MCF 10A (cell line): Measurements from ENCODE around the gene XIST. TPM values are rescaled to one million over a fixed set of nuclear protein-coding genes. Genes with fewer than 3 reads are reported as not detected.
"Not testable (repeated sequence)": the region's sequence is repeated elsewhere in the genome, so short reads cannot be mapped to it uniquely, and the experiment has no call there.

Experiments
- BruUV-seq: library from RNA; stranded (reverse); fragments of 400-500 nt; replicated peaks from 2 replicates; lab custom pipeline; 2021; lab: Mats Ljungman, UMichigan
- CTCF ChIA-PET: fragments of 300-600 bp; sonication (Branson Sonifier 250); formaldehyde crosslinking; extraction: SDS; loops from one replicate; lab custom pipeline; 2021; ENCODE audit warnings: antibody characterized with exemption, inconsistent platforms; lab: Yijun Ruan, JAX
- POLR2A ChIA-PET: fragments of 300-600, 350-650 bp; sonication (Branson Sonifier 250); formaldehyde crosslinking; extraction: SDS; loops from one replicate; lab custom pipeline; 2020; ENCODE audit warnings: antibody characterized with exemption, inconsistent platforms; lab: Yijun Ruan, JAX
- DNase-seq: peaks from one replicate; pipeline ENCODE4 v3.0.0-alpha.2; 2018; ENCODE audit not compliant: unreplicated experiment
- H3K27ac Mint-ChIP-seq: one replicate; pipeline ENCODE4 v1.8.0; 2022; ENCODE audit warnings: mild to moderate bottlenecking, low read depth, mixed read lengths; ENCODE audit not compliant: unreplicated experiment
- H3K27me3 Mint-ChIP-seq: one replicate; pipeline ENCODE4 v1.8.0; 2022; ENCODE audit warnings: mixed read lengths; ENCODE audit not compliant: insufficient read depth, unreplicated experiment
- H3K36me3 Mint-ChIP-seq: one replicate; pipeline ENCODE4 v1.8.0; 2022; ENCODE audit warnings: mild to moderate bottlenecking, moderate library complexity, mixed read lengths; ENCODE audit not compliant: insufficient read depth, unreplicated experiment
- H3K4me1 Mint-ChIP-seq: one replicate; pipeline ENCODE4 v1.8.0; 2022; ENCODE audit warnings: mixed read lengths; ENCODE audit not compliant: insufficient read depth, unreplicated experiment
- H3K4me3 Mint-ChIP-seq: one replicate; pipeline ENCODE4 v1.8.0; 2022; ENCODE audit warnings: mild to moderate bottlenecking, moderate library complexity, mixed read lengths; ENCODE audit not compliant: unreplicated experiment
- H3K9me3 Mint-ChIP-seq: one replicate; pipeline ENCODE4 v1.8.0; 2022; ENCODE audit warnings: mixed read lengths; ENCODE audit not compliant: unreplicated experiment
- intact Hi-C: fragments of 100-400 bp; cut with micrococcal nuclease; formaldehyde crosslinking; loops from 2 replicates; pipeline ENCODE4 v1.14.1; 2022
- total RNA-seq: library from RNA; stranded (reverse); gene quantifications from 2 replicates; pipeline ENCODE4 v1.2.3, GENCODE V29; 2022
- TF ChIP-seq, protein P1 (sequence below): fragments of 200-600 bp; IDR thresholded peaks from one replicate; pipeline ENCODE4 v1.8.0; 2022; ENCODE audit warnings: antibody characterized with exemption, mild to moderate bottlenecking; ENCODE audit not compliant: unreplicated experiment

Gene XIST
- total RNA-seq, 1 experiment from 2014 or later: 310 TPM

- peaks cover 33% of the 10 kb centered on the region for H3K27me3 Mint-ChIP-seq
- POLR2A ChIA-PET: no interaction called here
- TF ChIP-seq, protein P1, sequence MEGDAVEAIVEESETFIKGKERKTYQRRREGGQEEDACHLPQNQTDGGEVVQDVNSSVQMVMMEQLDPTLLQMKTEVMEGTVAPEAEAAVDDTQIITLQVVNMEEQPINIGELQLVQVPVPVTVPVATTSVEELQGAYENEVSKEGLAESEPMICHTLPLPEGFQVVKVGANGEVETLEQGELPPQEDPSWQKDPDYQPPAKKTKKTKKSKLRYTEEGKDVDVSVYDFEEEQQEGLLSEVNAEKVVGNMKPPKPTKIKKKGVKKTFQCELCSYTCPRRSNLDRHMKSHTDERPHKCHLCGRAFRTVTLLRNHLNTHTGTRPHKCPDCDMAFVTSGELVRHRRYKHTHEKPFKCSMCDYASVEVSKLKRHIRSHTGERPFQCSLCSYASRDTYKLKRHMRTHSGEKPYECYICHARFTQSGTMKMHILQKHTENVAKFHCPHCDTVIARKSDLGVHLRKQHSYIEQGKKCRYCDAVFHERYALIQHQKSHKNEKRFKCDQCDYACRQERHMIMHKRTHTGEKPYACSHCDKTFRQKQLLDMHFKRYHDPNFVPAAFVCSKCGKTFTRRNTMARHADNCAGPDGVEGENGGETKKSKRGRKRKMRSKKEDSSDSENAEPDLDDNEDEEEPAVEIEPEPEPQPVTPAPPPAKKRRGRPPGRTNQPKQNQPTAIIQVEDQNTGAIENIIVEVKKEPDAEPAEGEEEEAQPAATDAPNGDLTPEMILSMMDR: no peak
- no peak overlapping the region for H3K27ac Mint-ChIP-seq
- H3K4me1 Mint-ChIP-seq: no peaks in the 10 kb centered on the region
- BruUV-seq: no TSS peak
- intact Hi-C loops: no loop called here
- DNase-seq: peak; percentile 5
- CTCF ChIA-PET: no interaction called here
- no peaks in the 10 kb centered on the region for H3K36me3 Mint-ChIP-seq
- no peaks in the 10 kb centered on the region for H3K9me3 Mint-ChIP-seq
- H3K4me3 Mint-ChIP-seq: no peak overlapping the region
These were observed 52.6 kb downstream of the XIST start for GRCh38 chrX:73799888-73800287.

GRCh38 chrX:73792511-73792910, 60.0 kb downstream of the XIST start:
- peaks cover 60% of the 10 kb centered on the region for H3K27me3 Mint-ChIP-seq
- H3K27ac Mint-ChIP-seq, H3K4me1 Mint-ChIP-seq, H3K36me3 Mint-ChIP-seq, POLR2A ChIA-PET, intact Hi-C loops, DNase-seq, BruUV-seq, H3K4me3 Mint-ChIP-seq: not testable (repeated sequence)
- CTCF ChIA-PET: interaction anchor here (0.6 to 0.7 kb wide), 2 partner anchors 48 to 219 kb away, joined by 3 read pairs; no protein-coding TSS in a partner anchor
- peaks cover 10% of the 10 kb centered on the region for H3K9me3 Mint-ChIP-seq

DNA sequence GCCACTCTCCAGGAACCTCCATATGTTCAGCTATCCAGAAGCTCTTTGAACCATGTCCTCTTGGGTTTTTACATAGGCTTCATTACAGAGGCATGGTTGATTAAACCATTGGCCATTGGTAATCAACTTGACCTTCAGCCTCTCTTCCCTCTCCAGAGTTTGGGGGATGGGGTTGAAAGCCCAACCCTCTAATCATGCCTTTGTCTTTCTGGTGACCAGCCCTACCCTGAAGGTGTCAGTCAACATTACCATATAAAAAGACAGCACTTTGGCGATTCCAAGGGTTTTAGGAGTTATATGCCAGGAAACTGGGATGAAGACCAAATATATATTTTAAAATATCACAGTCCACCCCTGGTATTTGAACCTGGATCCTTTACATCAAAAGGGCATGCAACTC, 67.0 kb downstream of the XIST start:
- H3K27me3 Mint-ChIP-seq: peaks cover 72% of the 10 kb centered on the region
- ChIA-PET CTCF (interaction anchor here (0.6 kb wide), 1 partner anchor 20 kb away, joined by 4 read pairs; no protein-coding TSS in a partner anchor), POLR2A (no interaction called here)
- TF ChIP-seq, protein P1: no peak
- peaks cover 10% of the 10 kb centered on the region for H3K9me3 Mint-ChIP-seq
- no peaks in the 10 kb centered on the region for H3K36me3 Mint-ChIP-seq
- no peak overlapping the region for H3K27ac Mint-ChIP-seq
- intact Hi-C loops: no loop called here
- no peak overlapping the region for H3K4me3 Mint-ChIP-seq
- no TSS peak for BruUV-seq
- H3K4me1 Mint-ChIP-seq: no peaks in the 10 kb centered on the region
- no peak for DNase-seq
